Measurements from ENCODE around the gene TMCC2. TPM values are rescaled to one million over a fixed set of nuclear protein-coding genes. Genes with fewer than 3 reads are reported as not detected.

The TMCC2 gene
- total RNA-seq, 1 experiment from 2014 or later: 2.3 TPM

DNA sequence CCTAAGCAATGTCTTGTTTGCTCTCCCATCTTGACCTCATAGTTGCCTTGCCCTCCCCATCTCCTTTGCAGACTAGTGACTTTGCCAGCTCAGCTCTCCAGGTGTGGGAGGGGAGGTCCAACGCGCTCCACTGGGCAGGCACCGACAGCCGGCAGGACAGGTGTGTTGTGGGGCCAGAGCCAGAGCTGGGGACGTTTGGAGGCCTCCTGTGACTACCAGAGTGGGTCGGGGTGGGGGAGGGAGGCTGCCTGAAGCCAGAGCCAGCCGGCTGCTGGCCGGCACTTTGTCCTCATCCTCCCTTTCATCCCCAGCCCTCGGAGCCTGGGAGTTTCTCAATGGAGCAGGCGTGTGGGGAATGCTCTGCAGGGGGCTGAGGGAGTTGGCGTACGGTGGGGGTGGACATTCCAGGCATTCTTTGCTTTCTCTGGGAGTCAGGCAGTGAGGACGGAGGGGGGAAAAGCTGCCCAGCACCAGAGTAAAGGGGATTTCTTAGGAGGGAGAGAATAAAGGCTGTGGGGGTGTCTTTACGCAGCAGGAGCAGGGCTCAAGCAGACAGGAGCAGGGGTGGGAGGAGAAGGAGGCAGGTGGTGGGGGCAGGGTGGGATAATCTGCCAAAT lies 73.6 kb downstream of the TMCC2 start:
- peak; percentile 91 for DNase-seq (ENCODE audit: low read depth)

- DNase-seq (ENCODE audit: low read depth): no peak
These were observed 74.3 kb downstream of the TMCC2 start for GRCh38 chr1:205301842-205302588.

- no peak for DNase-seq (ENCODE audit: low read depth)
These were observed 75.6 kb downstream of the TMCC2 start for GRCh38 chr1:205303247-205303888.

GRCh38 chr1:205304046-205304694 lies 76.4 kb downstream of the TMCC2 start:
- no peak for DNase-seq (ENCODE audit: low read depth)

DNA sequence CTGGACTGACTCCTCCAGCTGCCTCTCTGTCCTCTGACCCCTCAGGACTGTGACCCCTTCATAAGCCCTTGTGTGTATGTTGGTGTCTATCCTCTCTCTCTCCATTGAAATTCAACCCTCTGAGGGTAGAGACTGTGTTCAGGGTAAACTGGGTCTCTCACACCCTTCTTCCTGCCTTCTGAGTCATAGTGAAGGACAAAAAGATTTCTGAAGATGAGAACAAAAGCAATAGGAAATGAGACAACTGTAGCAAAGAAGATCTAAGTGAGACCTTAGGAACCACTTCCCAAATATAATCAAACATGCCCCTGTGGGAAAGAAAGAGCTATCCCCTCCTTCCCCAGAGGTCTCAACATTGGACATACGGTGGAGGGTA lies 76.9 kb downstream of the TMCC2 start:
- peak; percentile 66 for DNase-seq (ENCODE audit: low read depth)

DNA sequence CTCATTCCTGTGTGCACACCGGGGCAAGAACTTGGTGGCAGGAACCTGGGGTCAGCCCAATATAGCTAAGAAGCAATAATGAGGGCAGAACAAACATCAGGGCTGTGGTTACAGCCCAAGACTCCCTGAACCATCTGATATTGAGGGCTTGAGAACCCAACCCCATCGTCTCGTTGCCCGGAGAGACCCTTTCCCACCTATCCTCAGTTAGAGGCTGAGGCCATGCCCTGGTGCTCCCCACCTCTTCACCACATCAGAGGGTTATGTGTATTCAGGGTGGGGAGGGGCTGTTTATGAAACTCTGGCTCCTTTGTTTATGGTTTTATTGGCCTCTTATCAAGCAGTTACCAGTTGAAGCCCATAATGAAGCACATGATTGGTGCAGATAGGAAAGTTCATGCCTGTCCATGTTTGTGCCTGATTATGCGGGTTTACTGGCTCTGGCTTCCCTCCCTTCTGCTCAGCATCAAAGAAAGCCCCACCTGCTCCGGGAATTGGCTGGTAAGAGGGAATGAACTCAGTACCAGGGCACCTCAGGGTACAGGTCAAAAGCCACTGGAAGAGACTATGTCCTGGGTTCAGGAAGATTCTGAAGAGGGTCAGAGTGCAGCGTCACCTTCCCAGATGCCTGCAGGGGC lies 79.3 kb downstream of the TMCC2 start:
- no peak for DNase-seq (ENCODE audit: low read depth)

GRCh38 chr1:205309741-205310140 lies 82.0 kb downstream of the TMCC2 start:
- DNase-seq (ENCODE audit: low read depth): no peak

- DNase-seq (ENCODE audit: low read depth): no peak
These were observed 83.4 kb downstream of the TMCC2 start for GRCh38 chr1:205310976-205311704.

DNA sequence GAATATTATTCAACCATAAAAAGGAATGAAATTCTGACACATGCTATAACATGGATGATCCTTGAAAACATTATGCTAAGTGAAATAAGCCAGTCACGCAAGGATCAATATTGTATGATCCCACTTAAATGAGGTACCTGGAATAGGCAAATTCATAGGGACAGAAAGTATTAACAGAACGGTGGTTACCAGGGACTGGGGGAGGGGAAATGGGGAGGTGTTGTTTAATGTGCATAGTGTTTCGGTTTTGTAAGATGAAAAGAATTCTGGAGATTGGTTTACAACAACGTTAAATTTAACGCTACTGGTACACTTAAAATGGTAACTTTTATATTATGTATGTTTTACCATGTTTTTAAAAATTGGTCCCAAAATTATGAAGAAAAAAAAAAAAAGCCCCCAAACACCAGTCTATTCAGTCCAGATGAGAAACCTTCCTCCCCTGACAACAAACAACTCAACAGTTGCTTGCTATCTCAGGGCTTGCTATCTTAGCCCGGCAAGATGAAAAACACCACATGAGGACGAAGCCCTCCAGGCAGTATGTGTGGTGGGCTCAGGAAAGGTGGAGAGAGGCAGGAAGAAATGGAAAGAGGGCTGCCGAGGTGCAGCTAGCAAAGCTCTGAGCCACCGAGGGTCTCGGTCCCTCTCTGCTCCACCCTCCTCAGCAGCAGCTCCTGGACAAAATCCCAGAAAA lies 85.3 kb downstream of the TMCC2 start:
- DNase-seq (ENCODE audit: low read depth): no peak

DNA sequence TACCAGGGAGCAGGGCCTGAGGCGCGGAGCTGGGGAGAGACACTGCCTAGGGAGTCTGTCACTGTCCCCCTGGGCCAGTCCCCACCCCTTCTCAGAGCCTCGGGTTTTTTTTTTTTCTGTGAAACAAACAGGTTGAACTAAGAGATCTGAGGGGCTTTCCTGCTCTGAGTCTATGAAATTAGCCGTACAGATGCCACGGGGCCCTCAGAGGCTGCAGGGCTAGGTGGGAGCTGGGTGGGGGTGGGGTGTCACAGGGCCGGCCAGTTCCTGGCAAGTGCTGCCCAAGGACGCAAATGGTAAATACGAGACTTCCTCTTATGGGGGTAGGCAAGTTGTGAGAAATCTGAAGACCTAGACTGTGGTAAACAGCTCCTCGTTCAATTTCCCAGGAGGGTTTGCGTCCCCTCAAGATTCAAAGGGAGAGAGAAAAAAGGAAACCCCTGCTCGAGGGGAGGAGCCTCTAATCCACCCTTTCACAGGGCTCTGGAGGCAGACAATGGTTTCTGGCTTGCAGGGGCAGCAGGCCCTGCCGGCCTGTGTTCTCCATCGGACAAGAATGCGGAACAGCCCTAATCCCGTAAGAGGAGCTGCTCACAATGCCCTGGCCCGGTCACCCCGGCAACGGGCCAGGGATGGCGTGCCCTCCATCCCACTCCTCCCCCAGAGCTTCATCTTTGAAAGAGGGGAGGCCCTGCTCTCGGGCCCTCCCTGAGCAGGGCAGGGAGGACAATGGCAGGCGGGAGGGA lies 86.0 kb downstream of the TMCC2 start:
- DNase-seq (ENCODE audit: low read depth): no peak

DNA sequence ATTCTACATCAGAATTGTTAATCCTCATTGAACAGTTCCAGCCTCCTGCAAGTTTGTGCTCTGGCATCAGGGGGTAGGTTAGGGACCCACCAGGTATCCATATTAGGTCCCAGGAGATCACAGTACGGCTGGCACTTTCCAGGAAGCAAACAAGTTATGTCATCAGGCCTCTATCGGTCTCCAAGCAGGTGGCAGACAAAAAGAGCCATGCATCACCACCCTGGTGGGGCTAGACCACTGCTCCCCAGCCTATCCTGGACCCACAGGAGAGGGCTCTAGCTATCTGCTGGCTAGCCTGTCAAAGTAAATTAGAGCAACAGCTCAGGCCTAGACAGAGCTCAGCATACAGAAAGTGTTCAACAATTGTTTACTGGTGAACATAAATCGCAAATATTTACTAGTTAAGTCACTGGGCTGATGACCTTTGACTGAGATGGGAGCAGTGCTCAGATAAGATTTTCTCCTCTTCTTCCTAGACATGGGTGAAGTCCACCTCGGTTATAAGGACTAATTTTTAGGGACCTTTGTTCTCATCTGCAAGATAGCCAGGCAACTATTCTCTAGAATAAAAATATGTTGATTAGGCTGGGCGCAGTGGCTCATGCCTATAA lies 87.4 kb downstream of the TMCC2 start:
- DNase-seq (ENCODE audit: low read depth): no peak

DNA sequence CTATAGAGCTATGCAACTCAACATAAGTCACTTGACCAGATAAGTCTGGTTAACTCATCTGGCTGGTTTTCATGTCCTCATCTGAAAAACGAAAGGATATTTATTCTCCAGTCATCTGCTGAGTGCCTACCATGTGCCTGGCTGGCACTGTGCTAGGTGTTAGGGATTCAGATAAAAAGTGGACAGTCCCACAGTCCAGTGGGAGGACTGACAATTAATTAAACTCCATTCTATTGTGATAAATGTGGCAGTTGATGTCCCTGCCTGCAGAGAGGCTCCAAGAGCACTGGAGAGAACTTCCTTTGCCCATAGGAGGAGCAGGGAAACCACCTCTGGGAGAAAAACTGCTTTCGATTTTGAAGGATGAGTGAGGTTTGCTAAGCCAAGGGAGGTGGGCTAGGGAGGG lies 88.4 kb downstream of the TMCC2 start:
- no peak for DNase-seq (ENCODE audit: low read depth)

DNA sequence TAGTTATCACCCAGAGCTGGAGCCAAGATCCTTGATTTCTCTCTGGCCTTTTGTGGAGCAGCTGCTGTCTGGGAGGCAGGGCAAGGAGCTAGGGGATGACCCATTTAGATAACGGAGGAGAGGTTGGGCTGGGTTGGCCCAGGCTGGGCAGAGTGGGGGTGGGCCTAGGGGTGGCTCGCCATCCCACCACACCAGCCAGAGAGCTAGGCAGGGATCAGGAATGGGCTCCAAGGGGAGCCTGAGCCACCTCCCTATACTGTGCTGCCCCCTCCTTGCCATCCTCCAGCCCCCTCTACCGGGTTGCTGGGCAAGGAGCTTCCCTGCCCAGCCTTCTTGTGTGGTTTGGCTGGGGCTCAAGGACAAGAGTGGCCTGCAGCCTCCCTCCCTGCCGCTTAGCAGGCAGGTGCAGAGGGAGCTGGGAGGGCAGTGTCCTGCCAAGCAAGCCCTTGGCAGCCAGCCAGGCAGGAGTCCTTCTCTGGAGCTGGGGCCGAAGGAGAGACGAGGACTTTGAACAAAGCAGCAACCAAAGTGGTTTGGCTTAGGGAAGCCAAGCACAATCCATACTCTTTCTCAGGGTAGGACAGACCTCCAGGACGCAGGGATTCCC lies 89.7 kb downstream of the TMCC2 start:
- peak; percentile 54 for DNase-seq (ENCODE audit: low read depth)

DNA sequence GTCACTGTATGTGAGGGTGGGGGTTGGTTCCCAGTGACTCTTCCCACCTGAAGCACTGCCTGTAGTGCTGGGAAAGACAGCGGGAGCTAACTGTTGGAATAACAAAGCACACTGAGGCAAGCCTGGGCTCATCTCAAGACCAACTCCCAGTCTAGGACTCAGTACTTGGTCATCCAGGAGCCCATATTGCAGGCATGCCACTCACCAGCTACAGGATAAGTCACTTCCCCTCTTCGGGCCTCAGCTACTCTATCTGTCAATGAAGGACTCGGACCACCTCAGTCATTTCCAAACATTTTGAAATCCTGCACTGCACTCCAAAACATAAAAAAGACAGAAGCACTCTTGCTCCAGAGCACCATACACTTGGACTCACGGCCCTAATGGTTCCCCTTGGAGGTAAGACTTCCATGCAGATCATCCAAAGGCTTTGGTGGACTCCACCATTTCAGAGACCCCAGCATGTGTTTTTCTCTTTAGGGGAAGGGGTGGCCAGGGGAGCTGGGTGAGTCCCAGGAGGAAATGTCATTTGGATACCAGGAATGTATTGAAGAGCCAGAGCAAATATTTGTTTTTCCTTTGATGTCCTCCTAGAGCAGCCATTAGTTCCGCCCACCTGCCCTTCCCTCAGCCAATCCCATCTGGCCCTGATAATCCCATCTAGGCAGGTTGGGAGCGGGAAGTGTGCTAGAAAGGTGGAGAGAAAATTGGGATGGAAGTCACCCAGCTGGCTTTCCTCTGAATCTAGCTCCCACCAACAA lies 90.7 kb downstream of the TMCC2 start:
- no peak for DNase-seq (ENCODE audit: low read depth)

DNA sequence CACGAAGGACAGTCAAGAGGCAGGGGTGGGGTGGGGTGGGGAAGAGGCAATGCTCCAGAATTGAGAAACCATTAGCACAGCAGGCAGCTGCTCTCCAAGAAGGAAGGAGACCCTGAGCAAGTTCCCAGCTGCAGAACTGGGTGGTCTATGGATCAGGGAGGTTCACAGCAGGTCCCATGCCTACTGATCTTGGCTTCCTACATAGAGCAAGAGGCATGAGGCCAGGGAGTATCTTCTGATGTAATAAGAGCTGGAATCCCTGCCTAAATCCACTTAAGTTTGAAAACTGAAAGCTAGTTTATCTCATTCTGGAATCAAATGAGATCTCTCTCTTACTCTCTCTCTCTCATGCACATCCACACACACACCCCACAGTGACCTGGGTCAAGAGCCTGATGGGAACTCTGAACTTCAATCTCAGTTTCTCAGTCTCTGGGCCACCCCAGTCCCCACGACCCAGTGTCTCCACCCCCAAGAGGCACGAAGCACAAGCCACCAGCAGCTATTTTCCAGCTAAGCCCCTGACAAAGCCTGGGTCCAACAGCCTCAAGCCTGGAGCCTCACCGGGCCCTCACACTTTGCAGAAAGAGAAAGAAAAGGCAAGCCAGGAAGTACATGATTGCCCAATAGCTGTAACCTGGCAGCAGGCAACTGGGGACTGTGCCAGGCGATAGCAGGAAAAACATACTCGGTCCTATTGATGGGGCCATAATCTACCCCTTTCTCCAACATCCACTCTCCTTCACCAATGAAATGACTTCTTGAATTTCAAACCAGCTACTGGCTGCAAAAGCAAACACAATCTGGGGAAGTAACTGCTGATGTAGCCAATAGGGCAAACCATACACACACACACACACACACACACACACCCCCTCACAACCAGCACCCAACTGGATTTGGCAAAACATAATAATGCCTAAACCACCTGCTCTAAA lies 91.6 kb downstream of the TMCC2 start:
- DNase-seq (ENCODE audit: low read depth): peak; percentile 80

- peak; percentile 85 for DNase-seq (ENCODE audit: low read depth)
These were observed 93.6 kb downstream of the TMCC2 start, which contains the start of gene NUAK2 for GRCh38 chr1:205321162-205321958. Gene NUAK2, minus strand, starts transcription at chr1:205321745. Its CDS starts 117 bp downstream, at chr1:205321628.

Measured in HT1080 (cell line).